Endothelial cell of umbilical vein (primary cell): Measurements from ENCODE around the gene SSNA1. TPM values are rescaled to one million over a fixed set of nuclear protein-coding genes. Genes with fewer than 3 reads are reported as not detected.

Experiments
- BruUV-seq: library from RNA; stranded (reverse); fragments of 400-500 nt; replicated peaks from 2 replicates; lab custom pipeline; 2021; lab: Mats Ljungman, UMichigan
- CTCF ChIA-PET: fragments of 300-600, 350-600 bp; sonication (Branson Sonifier 250); formaldehyde crosslinking; loops from one replicate; lab custom pipeline; 2021; ENCODE audit warnings: antibody characterized with exemption, inconsistent platforms; lab: Charles Lee
- POLR2A ChIA-PET: fragments of 300-600, 350-600 bp; sonication (Branson Sonifier 250); formaldehyde crosslinking; loops from one replicate; lab custom pipeline; 2021; ENCODE audit warnings: antibody characterized with exemption, inconsistent platforms; lab: Charles Lee
- DNase-seq: peaks from one replicate; pipeline ENCODE4 v3.0.0-alpha.2; 2011; ENCODE audit warnings: low read depth, low spot score
- FAIRE-seq: peaks from 2 replicates; lab custom pipeline; 2011; peaks lifted over from hg19 to GRCh38; lab: Jason Lieb, UNC
- H2AFZ ChIP-seq: 2 replicates; pipeline ENCODE4 v1.6.0; 2012; ENCODE audit warnings: low read depth, low read length, control low read depth, inconsistent platforms
- H3K27ac ChIP-seq: 2 replicates; pipeline ENCODE4 v1.5.1; 2011; ENCODE audit warnings: low read depth, mild to moderate bottlenecking, control low read depth, low read length, moderate library complexity; ENCODE audit not compliant: insufficient read depth
- H3K27me3 ChIP-seq, 2 experiments: 2 replicates each; pipeline versions ENCODE4 v1.6.0 to v1.6.1; 2011; ENCODE audit warnings: low read length in 2 of 2, mixed read lengths in 1 of 2; ENCODE audit not compliant: control insufficient read depth in 2 of 2, insufficient read depth in 2 of 2
- H3K36me3 ChIP-seq, 2 experiments: 2 replicates in 1 of 2; 3 replicates in 1 of 2; pipeline ENCODE4 v1.5.1; 2011; ENCODE audit warnings: low read length in 2 of 2, mild to moderate bottlenecking in 1 of 2, moderate library complexity in 1 of 2; ENCODE audit not compliant: control insufficient read depth in 2 of 2, insufficient read depth in 2 of 2; ENCODE audit errors: extremely low read depth in 1 of 2
- H3K4me1 ChIP-seq: 3 replicates; pipeline ENCODE4 v1.5.1; 2011; ENCODE audit warnings: mild to moderate bottlenecking, low read length; ENCODE audit not compliant: control insufficient read depth, insufficient read depth; ENCODE audit errors: extremely low read depth
- H3K4me2 ChIP-seq: 2 replicates; pipeline ENCODE4 v1.6.1; 2011; ENCODE audit warnings: low read length, control low read depth, mixed read lengths; ENCODE audit not compliant: insufficient read depth
- H3K4me3 ChIP-seq, 3 experiments: fragments of 200-600 bp in 1 of 3; sonication (generic), shearing (Covaris generic) in 1 of 3; replicated peaks in 1 of 3; 2 replicates each; pipeline ENCODE4 v1.5.1; 2011 to 2016; ENCODE audit warnings: control low read depth in 3 of 3, low read length in 3 of 3, mild to moderate bottlenecking in 2 of 3, inconsistent platforms in 1 of 3, low read depth in 1 of 3, moderate library complexity in 1 of 3; ENCODE audit not compliant: insufficient read depth in 1 of 3
- H3K79me2 ChIP-seq: 2 replicates; pipeline ENCODE4 v1.6.0; 2012; ENCODE audit warnings: low read length, inconsistent platforms; ENCODE audit not compliant: control insufficient read depth, insufficient read depth
- H3K9ac ChIP-seq: replicated peaks from 2 replicates; pipeline ENCODE3; 2011; ENCODE audit warnings: low read length, control low read depth; ENCODE audit not compliant: insufficient read depth; ENCODE audit errors: extremely low read depth
- H3K9me1 ChIP-seq: replicated peaks from 3 replicates; pipeline ENCODE4 v1.6.0; 2011; ENCODE audit warnings: mild to moderate bottlenecking, low read length; ENCODE audit not compliant: control insufficient read depth, insufficient read depth; ENCODE audit errors: extremely low read depth
- H3K9me3 ChIP-seq: replicated peaks from 2 replicates; pipeline ENCODE4 v1.5.1; 2012; ENCODE audit warnings: low read length, inconsistent platforms; ENCODE audit not compliant: control insufficient read depth, insufficient read depth
- H4K20me1 ChIP-seq: replicated peaks from 2 replicates; pipeline ENCODE3; 2011; ENCODE audit warnings: mild to moderate bottlenecking, low read length; ENCODE audit not compliant: control insufficient read depth, insufficient read depth; ENCODE audit errors: extremely low read depth
- CTCF ChIP-seq, 2 donors: IDR thresholded peaks; 1 replicate in 1 of 2; 2 replicates in 1 of 2; pipeline ENCODE4 v1.5.1; 2011; ENCODE audit warnings: low read length in 2 of 2, mild to moderate bottlenecking in 2 of 2, moderate library complexity in 2 of 2, control low read depth in 1 of 2, inconsistent platforms in 1 of 2, low read depth in 1 of 2; ENCODE audit not compliant: insufficient read depth in 1 of 2; ENCODE audit errors: extremely low read depth in 1 of 2
- EZH2 ChIP-seq: IDR thresholded peaks from 2 replicates; pipeline ENCODE4 v1.6.1; 2012; ENCODE audit warnings: borderline replicate concordance, low read depth, mild to moderate bottlenecking, moderate library complexity, low read length, inconsistent platforms; ENCODE audit not compliant: severe bottlenecking
- FOS ChIP-seq: IDR thresholded peaks from 2 replicates; pipeline ENCODE4 v1.6.1; 2011; ENCODE audit warnings: mild to moderate bottlenecking, low read length, moderate library complexity, borderline replicate concordance; ENCODE audit not compliant: insufficient read depth
- GATA2 ChIP-seq: IDR thresholded peaks from 2 replicates; pipeline ENCODE4 v1.7.0; 2011; ENCODE audit warnings: low read depth, mild to moderate bottlenecking, moderate library complexity, mixed read lengths, low read length; ENCODE audit not compliant: insufficient read length, insufficient read depth
- JUN ChIP-seq: IDR thresholded peaks from 2 replicates; pipeline ENCODE4 v1.6.1; 2011; ENCODE audit warnings: borderline replicate concordance, low read depth; ENCODE audit not compliant: insufficient read length, insufficient read depth
- MAX ChIP-seq: IDR thresholded peaks from 2 replicates; pipeline ENCODE4 v1.6.1; 2011; ENCODE audit not compliant: insufficient read depth, insufficient read length
- MYC ChIP-seq: IDR thresholded peaks from one replicate; pipeline ENCODE4 v1.6.1; 2011; ENCODE audit warnings: mild to moderate bottlenecking, low read depth, low read length
- POLR2A ChIP-seq: IDR thresholded peaks from 2 replicates; pipeline ENCODE4 v1.6.1; 2012; ENCODE audit warnings: low read depth, mild to moderate bottlenecking, control low read depth, low read length
- POLR2AphosphoS5 ChIP-seq: IDR thresholded peaks from 2 replicates; pipeline ENCODE4 v1.6.1; 2012; ENCODE audit warnings: low read depth, mild to moderate bottlenecking, control low read depth, low read length, moderate library complexity; ENCODE audit not compliant: insufficient read depth
- dilution Hi-C: fragments of 300-500 bp; cut with MboI; formaldehyde crosslinking; loops from one replicate; pipeline ENCODE4 v1.15.0; 2019; ENCODE audit warnings: low sequenced_read_pairs; ENCODE audit not compliant: extremely low pct_ligation_motif_present
- intact Hi-C: fragments of 100-400 bp; cut with micrococcal nuclease; formaldehyde crosslinking; loops from one replicate; pipeline ENCODE4 v1.10.0; 2022
- polyA plus RNA-seq, 4 experiments: library from polyadenylated mRNA; depleted of rRNA in 3 of 4; stranded (reverse) in 3 of 4; unstranded in 1 of 4; fragments of >200 nt; gene quantifications; 2 replicates each; pipeline versions ENCODE4 v1.2.1 to v1.2.3, GENCODE V29; 2011 to 2012; ENCODE audit warnings: missing spikeins in 1 of 4
- total RNA-seq: library from RNA; stranded (reverse); gene quantifications from 2 replicates; pipeline ENCODE4 v1.2.3, GENCODE V29; 2021

SSNA1 gene
- total and polyA plus RNA-seq, 2 donors (not counting 3 experiments of a cell fraction or from before 2014, with no cell fraction given), result 89.0 to 146 TPM

- Histone ChIP-seq H3K4me1 (peaks cover 18% of the 10 kb centered on the region), H3K4me3 (no peak overlapping the region), H3K36me3 (peaks cover 0 to 2% of the 10 kb centered on the region in 2 experiments), H3K79me2 (no peaks in the 10 kb centered on the region), H3K27me3 (no peaks in the 10 kb centered on the region), H4K20me1 (no peaks in the 10 kb centered on the region), H3K9ac (no peak overlapping the region), H2AFZ (no peak overlapping the region), H3K9me1 (no peaks in the 10 kb centered on the region), H3K4me2 (no peak overlapping the region), H3K27ac (no peak overlapping the region), H3K9me3 (no peaks in the 10 kb centered on the region)
- BruUV-seq, result no TSS peak
- no peak for TF ChIP-seq POLR2A
- TF ChIP-seq MYC, result no peak
- no peak for TF ChIP-seq EZH2
- TF ChIP-seq POLR2AphosphoS5, result no peak
- no peak for TF ChIP-seq GATA2
- no peak for TF ChIP-seq MAX
- no peak for TF ChIP-seq FOS
- TF ChIP-seq JUN, result no peak
- no peak for TF ChIP-seq CTCF (IDR thresholded peaks at IDR 0.05; ENCODE audit: extremely low read depth in 1 of 2, insufficient read depth in 1 of 2, low read depth in 1 of 2, low read length in 2 of 2)
- ChIA-PET POLR2A (interaction anchor here (0.5 kb wide), 1 partner anchor 75 kb away, joined by 5 read pairs; no protein-coding TSS in a partner anchor), CTCF (no interaction called here)
- FAIRE-seq, result no peak
- DNase-seq, result no peak
- intact Hi-C loops (no loop called here), dilution Hi-C loops (no loop called here)
These were observed 32.6 kb downstream of the SSNA1 start for GRCh38 chr9:137221095-137221505.
